GM18511 (cell line): ENCODE data around the gene RPL29.
"Not testable (repeated sequence)": the region's sequence is repeated elsewhere in the genome, so short reads cannot be mapped to it uniquely, and the experiment has no call there.

Experiments
- ATAC-seq: cut with Tn5 transposase; IDR thresholded peaks from one replicate; pipeline ENCODE4 v1.9.1; 2021; ENCODE audit warnings: mild to moderate bottlenecking, moderate library complexity; ENCODE audit not compliant: unreplicated experiment

The RPL29 gene

GRCh38 chr3:52006017-52006819, 10.5 kb upstream of the RPL29 start:
- ATAC-seq, result no peak

- no peak for ATAC-seq
Observed at GRCh38 chr3:52005571-52005986, 9.9 kb upstream of the RPL29 start.

- ATAC-seq, result no peak
Observed at GRCh38 chr3:52004906-52005395, 9.3 kb upstream of the RPL29 start.

GRCh38 chr3:52004163-52004787, 8.6 kb upstream of the RPL29 start:
- no peak for ATAC-seq

- no peak for ATAC-seq
Observed at GRCh38 chr3:52002748-52003147, 7.1 kb upstream of the RPL29 start.

- peak; percentile 88 for ATAC-seq
Observed at GRCh38 chr3:52001443-52001974, 5.8 kb upstream of the RPL29 start.

- no peak for ATAC-seq
Observed at GRCh38 chr3:51999846-52000245, 4.2 kb upstream of the RPL29 start.

GRCh38 chr3:51998774-51999173, 3.1 kb upstream of the RPL29 start:
- ATAC-seq, result no peak

- no peak for ATAC-seq
Observed at GRCh38 chr3:51997935-51998596, 2.4 kb upstream of the RPL29 start.

- ATAC-seq, result no peak
Observed at GRCh38 chr3:51997172-51997571, 1.5 kb upstream of the RPL29 start.

GRCh38 chr3:51994530-51994929, 1.2 kb downstream of the RPL29 start:
- ATAC-seq, result no peak

GRCh38 chr3:51993657-51994056, 2.0 kb downstream of the RPL29 start:
- ATAC-seq, result not testable (repeated sequence)

GRCh38 chr3:51992017-51992682, 3.5 kb downstream of the RPL29 start:
- ATAC-seq, result no peak

GRCh38 chr3:51990501-51990971, 5.2 kb downstream of the RPL29 start:
- ATAC-seq, result not testable (repeated sequence)

- ATAC-seq, result no peak
Observed at GRCh38 chr3:51988286-51989146, 7.2 kb downstream of the RPL29 start.

GRCh38 chr3:51987568-51987967, 8.1 kb downstream of the RPL29 start:
- no peak for ATAC-seq

- no peak for ATAC-seq
Observed at GRCh38 chr3:51986010-51986947, 9.4 kb downstream of the RPL29 start.

GRCh38 chr3:51985063-51985462, 10.6 kb downstream of the RPL29 start:
- no peak for ATAC-seq

- no peak for ATAC-seq
Observed at GRCh38 chr3:51984269-51984647, 11.4 kb downstream of the RPL29 start.
